ENCODE data around the gene CCDC120. TPM values are rescaled to one million over a fixed set of nuclear protein-coding genes. Genes with fewer than 3 reads are reported as not detected.

CCDC120 gene
- total RNA-seq, 1 donor from 2014 or later: 1.6 TPM

DNA sequence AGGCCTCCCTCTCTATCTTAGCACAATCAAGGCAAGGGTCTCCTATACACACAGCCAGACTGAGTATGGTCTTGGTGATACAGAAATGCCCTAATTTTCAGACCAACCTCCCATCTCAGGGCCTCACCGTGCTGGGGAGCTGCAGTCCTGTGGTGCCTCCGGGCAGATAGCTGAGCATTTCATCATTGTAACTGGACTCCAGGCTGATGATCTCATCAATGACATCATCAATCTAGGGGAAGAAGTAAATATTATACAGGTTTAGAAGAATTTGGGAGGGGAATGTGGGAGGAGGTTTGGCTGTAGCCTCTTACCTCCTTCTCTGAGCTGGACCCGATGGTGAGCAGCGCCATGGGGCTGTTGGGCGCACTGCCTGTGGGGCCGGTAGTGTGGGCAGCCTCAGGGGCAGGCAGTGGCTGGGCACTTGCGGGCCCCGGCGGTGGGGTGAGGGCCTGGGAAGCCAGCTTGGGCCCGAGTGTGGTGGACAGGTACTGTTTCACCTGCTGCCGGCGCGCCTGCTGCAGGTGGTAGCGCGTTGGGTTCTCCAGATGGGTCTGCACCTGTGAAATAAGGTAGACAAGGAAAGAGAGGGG, 20.8 kb upstream of the CCDC120 start:
- Histone ChIP-seq H3K9me3 (replicated peaks) (no peaks in the 10 kb centered on the region), H3K4me1 (peaks cover 44% of the 10 kb centered on the region), H3K4me3 (no peak overlapping the region), H3K27ac (replicated peaks) (no peak overlapping the region), H3K27me3 (ENCODE audit: low read depth) (no peaks in the 10 kb centered on the region), H3K36me3 (peaks cover 48% of the 10 kb centered on the region)
- intact Hi-C loops (cut with micrococcal nuclease): no loop called here
- DNase-seq: no peak
- TF ChIP-seq, protein P1, sequence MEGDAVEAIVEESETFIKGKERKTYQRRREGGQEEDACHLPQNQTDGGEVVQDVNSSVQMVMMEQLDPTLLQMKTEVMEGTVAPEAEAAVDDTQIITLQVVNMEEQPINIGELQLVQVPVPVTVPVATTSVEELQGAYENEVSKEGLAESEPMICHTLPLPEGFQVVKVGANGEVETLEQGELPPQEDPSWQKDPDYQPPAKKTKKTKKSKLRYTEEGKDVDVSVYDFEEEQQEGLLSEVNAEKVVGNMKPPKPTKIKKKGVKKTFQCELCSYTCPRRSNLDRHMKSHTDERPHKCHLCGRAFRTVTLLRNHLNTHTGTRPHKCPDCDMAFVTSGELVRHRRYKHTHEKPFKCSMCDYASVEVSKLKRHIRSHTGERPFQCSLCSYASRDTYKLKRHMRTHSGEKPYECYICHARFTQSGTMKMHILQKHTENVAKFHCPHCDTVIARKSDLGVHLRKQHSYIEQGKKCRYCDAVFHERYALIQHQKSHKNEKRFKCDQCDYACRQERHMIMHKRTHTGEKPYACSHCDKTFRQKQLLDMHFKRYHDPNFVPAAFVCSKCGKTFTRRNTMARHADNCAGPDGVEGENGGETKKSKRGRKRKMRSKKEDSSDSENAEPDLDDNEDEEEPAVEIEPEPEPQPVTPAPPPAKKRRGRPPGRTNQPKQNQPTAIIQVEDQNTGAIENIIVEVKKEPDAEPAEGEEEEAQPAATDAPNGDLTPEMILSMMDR (IDR thresholded peaks at IDR 0.05; ENCODE audit: borderline replicate concordance): no peak

DNA sequence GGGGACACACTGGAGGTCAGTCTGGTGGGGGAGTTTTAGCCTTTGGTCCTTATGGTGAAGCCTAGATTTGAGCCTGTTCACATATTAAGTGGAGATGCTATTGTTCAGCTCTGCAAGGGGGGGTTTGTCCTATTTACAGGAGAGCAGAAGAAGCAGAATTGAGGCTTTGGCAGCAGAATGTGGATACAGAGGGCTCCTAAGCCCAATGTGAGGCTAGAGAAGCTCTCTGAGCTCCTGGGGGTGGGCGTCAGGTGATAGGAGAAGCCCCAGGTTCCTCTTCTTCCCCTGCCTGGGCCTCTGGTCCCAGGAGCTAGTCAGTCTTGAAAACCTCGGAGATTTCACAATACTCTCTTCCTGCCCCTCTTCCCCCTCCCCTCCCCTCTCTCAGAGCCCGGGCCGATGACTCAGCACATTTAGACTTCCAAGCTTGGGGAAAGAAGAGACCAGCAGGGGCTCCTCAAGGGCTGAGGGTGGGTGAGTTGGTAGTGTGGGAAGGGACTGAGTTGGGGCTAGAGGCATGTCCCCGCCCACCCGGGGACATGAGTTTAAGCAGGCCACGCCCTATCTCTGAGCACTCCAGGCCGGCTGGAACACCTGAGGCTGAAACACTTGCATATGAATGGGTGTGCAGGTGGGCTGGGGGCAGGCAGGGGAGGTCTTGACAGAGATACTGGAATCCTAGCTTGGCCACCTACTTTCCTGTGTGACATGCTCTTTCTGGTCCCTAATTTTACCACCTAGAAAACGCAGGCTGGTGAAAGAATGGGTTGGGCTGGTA, 19.0 kb upstream of the CCDC120 start:
- TF ChIP-seq, protein P1 (IDR thresholded peaks at IDR 0.05; ENCODE audit: borderline replicate concordance): no peak
- Histone ChIP-seq H3K36me3 (peaks cover 31% of the 10 kb centered on the region), H3K27me3 (ENCODE audit: low read depth) (no peaks in the 10 kb centered on the region), H3K9me3 (replicated peaks) (no peaks in the 10 kb centered on the region), H3K4me3 (peak overlapping the region; percentile 87), H3K27ac (replicated peaks) (peak overlapping the region; percentile 94), H3K4me1 (peaks cover 47% of the 10 kb centered on the region)
- peak; percentile 52 for DNase-seq
- intact Hi-C loops (cut with micrococcal nuclease): no loop called here

DNA sequence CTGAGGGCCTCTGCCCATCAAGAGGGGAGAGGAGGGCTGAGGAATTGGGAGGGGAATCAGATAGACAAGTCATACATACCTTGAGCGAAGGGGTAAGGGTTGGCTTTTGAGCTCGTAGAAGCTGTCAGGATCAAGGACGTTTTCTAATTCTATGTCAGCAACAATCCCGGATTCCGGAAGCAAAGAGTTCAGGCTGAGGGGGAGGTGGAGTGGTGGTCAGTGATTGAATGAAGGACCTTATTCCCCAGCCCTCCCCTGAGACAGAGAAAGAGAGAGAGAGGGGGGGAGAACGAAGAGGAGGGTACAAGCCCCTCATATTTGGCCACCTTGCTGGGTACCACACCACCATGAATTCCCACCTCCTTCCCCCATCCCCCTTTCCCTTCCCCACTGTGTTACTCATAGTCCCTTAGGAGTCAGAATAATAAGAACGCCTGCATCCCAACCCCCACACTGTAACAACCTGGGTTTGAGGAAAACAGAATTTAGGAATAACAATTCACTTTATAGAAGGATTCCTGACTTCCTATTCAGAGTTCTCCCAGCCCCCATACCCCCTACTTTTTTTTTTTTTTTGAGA, 18.3 kb upstream of the CCDC120 start:
- H3K27me3 ChIP-seq (ENCODE audit: low read depth): no peaks in the 10 kb centered on the region
- H3K4me1 ChIP-seq: peaks cover 47% of the 10 kb centered on the region
- H3K27ac ChIP-seq (replicated peaks): peak overlapping the region; percentile 94
- intact Hi-C loops (cut with micrococcal nuclease): no loop called here
- TF ChIP-seq, protein P1 (IDR thresholded peaks at IDR 0.05; ENCODE audit: borderline replicate concordance): no peak
- no peak for DNase-seq
- H3K4me3 ChIP-seq: peak overlapping the region; percentile 87
- H3K9me3 ChIP-seq (replicated peaks): no peaks in the 10 kb centered on the region
- peaks cover 31% of the 10 kb centered on the region for H3K36me3 ChIP-seq

DNA sequence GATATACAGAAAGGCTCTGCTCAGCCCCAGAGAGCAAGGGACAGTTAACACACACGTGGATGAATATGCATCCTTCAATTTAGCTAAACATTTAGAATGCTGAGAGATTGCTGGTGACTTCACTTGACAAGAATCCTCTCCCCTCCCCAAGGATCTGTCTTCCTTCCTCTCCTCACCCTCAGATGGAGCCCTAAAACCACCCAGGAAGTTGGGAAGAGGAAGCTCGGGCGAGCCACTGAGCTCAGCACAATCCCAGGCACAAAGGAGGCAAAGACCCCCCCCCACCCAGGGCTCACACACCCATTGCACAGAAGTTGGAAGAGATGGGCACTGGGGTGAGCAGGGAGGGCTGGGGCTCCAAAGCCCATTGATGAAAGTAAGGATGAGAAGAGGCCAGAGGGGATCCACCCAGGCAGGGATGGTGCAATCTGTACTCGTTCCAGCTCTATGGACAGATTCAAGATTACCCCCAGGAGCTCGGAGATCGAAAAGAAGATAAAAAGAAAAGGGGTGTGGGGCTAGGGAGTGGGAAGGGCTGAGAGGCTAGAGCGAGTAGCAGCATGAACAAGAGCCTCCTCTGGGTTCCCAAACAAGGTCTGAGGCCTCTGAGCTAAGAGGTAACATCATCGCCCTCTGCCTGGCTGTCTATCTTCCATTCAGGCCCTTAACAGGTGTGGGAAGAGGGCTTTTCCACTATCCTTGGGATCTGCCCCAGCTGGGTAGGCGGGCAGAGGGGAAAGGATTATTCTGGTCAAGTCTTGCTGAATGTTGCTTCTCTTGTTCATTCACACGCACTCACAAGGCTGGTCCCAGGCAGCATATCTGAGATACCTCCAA, 16.8 kb upstream of the CCDC120 start:
- H3K9me3 ChIP-seq (replicated peaks): no peaks in the 10 kb centered on the region
- intact Hi-C loops (cut with micrococcal nuclease): no loop called here
- H3K27ac ChIP-seq (replicated peaks): peak overlapping the region; percentile 94
- TF ChIP-seq, protein P1 (IDR thresholded peaks at IDR 0.05; ENCODE audit: borderline replicate concordance): no peak
- peak; percentile 17 for DNase-seq
- H3K27me3 ChIP-seq (ENCODE audit: low read depth): no peaks in the 10 kb centered on the region
- peaks cover 26% of the 10 kb centered on the region for H3K36me3 ChIP-seq
- H3K4me3 ChIP-seq: peak overlapping the region; percentile 87
- peaks cover 47% of the 10 kb centered on the region for H3K4me1 ChIP-seq

DNA sequence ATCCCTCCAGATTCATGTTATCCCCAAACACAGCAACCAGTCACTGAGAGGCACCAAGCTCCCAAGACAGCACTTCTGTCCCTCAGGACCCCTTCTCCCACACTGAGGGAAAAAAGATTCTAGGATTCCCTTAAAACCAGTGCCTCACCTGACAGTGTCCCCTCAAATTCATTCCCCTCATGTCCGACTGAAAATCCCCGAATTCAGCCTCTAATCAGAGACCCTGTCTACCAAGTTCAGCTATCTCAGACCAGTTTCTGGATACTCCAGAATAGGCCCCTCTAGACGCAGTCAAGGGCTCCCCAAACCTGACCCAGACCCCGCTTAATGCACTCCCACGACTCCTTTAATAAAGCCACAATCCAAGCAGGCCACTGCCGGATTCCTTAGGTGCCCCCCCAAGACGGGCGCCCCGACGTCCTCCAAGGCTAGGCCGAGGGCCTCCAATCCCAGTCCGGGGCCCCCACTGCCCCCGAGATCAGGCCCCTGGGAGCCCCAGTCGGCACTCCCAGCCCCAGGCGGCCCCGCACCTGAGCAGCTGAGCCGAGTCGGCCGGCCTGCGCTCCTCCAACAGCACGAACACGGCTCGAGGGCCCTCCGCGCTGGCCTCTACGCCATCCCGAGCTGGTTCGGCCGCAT, 16.1 kb upstream of the CCDC120 start:
- TF ChIP-seq, protein P1 (IDR thresholded peaks at IDR 0.05; ENCODE audit: borderline replicate concordance): no peak
- Histone ChIP-seq H3K4me3 (peak overlapping the region; percentile 87), H3K36me3 (peaks cover 18% of the 10 kb centered on the region), H3K9me3 (replicated peaks) (no peaks in the 10 kb centered on the region), H3K4me1 (peaks cover 47% of the 10 kb centered on the region), H3K27ac (replicated peaks) (peak overlapping the region; percentile 94), H3K27me3 (ENCODE audit: low read depth) (no peaks in the 10 kb centered on the region)
- intact Hi-C loops (cut with micrococcal nuclease): no loop called here
- DNase-seq: no peak
